GM12891 (cell line): ENCODE results near the gene RAD21L1.

Experiments used
- POLR2A ChIP-seq: IDR thresholded peaks from 2 replicates; pipeline ENCODE4 v1.6.1; 2011; ENCODE audit warnings: low read depth, low read length, control low read depth
- POLR2AphosphoS5 ChIP-seq: IDR thresholded peaks from 2 replicates; pipeline ENCODE4 v1.6.1; 2011; ENCODE audit warnings: low read depth, low read length, control low read depth
- POU2F2 ChIP-seq: IDR thresholded peaks from 2 replicates; pipeline ENCODE4 v1.6.1; 2011; ENCODE audit warnings: low read depth, mild to moderate bottlenecking, control low read depth, low read length, moderate library complexity
- SPI1 ChIP-seq: IDR thresholded peaks from 2 replicates; pipeline ENCODE4 v1.6.1; 2011; ENCODE audit warnings: low read depth, low read length, control low read depth

- no peak for TF ChIP-seq POLR2A
- no peak for TF ChIP-seq POU2F2
- no peak for TF ChIP-seq POLR2AphosphoS5
- no peak for TF ChIP-seq SPI1
These were observed 43.4 kb downstream of the RAD21L1 start for GRCh38 chr20:1269235-1269634.
